GM12801 (cell line): Measurements from ENCODE around the gene TNFRSF21.

Experiments used
- TF ChIP-seq, protein P1 (sequence below): IDR thresholded peaks from one replicate; pipeline ENCODE4 v1.5.1; 2011; ENCODE audit warnings: control low read depth; ENCODE audit not compliant: insufficient read length; ENCODE audit errors: extremely low read depth

TNFRSF21 gene

GRCh38 chr6:47239546-47239945 is 70.2 kb downstream of the TNFRSF21 start:
- TF ChIP-seq, protein P1, sequence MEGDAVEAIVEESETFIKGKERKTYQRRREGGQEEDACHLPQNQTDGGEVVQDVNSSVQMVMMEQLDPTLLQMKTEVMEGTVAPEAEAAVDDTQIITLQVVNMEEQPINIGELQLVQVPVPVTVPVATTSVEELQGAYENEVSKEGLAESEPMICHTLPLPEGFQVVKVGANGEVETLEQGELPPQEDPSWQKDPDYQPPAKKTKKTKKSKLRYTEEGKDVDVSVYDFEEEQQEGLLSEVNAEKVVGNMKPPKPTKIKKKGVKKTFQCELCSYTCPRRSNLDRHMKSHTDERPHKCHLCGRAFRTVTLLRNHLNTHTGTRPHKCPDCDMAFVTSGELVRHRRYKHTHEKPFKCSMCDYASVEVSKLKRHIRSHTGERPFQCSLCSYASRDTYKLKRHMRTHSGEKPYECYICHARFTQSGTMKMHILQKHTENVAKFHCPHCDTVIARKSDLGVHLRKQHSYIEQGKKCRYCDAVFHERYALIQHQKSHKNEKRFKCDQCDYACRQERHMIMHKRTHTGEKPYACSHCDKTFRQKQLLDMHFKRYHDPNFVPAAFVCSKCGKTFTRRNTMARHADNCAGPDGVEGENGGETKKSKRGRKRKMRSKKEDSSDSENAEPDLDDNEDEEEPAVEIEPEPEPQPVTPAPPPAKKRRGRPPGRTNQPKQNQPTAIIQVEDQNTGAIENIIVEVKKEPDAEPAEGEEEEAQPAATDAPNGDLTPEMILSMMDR, result no peak

GRCh38 chr6:47238456-47238995 is 71.2 kb downstream of the TNFRSF21 start:
- TF ChIP-seq, protein P1, result no peak

DNA sequence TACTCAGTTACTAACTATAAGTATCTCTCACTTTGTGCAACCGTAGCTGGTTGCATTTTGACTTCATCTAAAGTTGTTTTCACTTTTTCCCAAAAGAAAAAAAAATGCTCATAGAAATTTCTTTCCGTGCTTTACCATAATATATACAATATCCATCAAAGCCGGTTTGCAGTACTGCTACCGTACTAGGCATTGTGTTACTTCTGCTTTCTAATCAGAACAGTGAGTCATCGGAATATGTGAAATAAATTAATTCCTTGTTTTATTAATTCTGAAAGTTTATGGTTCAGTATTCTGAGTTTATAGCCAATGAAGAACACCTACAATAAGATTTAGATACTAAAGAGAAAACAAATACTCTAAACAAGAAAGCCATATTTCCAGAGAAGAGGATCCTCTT is 72.5 kb downstream of the TNFRSF21 start:
- TF ChIP-seq, protein P1, result no peak

DNA sequence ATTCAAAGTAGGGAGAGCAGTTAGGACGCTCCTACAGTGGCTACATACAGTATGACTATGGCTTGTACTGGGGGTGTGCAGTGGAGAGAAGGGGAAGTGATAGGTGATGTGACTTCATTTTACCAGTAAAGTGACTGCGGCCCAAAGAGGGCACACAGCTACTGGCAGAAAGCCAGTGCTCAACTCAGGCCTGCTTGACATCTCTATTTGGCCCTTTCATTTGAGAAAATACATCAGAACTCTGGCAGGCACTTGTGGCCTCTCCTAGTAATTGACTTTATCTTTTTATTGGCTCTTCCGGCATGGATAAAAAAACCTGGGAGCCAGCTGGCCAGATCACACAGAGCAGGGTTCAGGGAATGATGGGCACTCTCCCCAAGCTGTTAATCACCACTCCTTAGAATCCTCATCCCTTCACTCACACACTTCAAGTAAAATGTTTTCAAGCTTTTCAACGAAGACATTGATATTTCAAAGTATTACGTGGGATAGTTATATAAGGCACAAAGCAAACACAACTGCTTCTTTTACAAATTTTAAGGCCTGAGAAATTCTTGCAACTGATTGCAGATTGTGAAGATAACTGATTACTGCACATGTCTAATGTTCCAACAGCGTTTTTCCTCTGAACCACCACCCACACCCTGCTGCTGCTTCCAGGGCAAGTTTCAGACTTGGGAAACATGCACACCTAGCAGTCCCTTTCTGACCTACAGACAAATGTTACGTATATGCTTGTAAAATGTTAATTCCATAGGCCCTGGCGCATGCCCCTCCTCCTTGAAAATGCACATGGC is 73.5 kb downstream of the TNFRSF21 start:
- TF ChIP-seq, protein P1, result no peak

DNA sequence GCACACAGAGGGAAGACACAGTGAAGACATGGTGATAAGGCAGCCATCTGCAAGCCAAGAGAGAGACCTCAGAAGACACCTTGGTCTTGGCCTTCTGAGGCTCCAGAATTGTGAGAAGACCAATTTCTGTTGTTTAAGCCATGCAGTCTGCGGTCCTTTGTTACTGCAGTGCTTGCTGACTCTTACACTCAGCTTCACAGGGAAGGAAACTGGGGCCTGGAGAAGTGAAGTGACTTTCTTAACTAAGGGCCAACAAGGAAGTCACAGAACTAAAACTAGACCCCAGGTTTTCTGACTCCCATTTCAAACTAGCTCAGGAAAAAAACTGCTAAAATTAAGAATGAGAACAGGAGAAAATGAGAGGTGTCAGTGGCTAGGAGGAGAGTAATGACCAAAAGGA is 74.3 kb downstream of the TNFRSF21 start:
- TF ChIP-seq, protein P1, result no peak

- TF ChIP-seq, protein P1, result no peak
Observed at GRCh38 chr6:47234266-47234933, 75.3 kb downstream of the TNFRSF21 start.

GRCh38 chr6:47231151-47231550 is 78.6 kb downstream of the TNFRSF21 start:
- TF ChIP-seq, protein P1, result no peak
